SK-N-SH (cell line): ENCODE results near the gene PXYLP1. TPM values are rescaled to one million over a fixed set of nuclear protein-coding genes. Genes with fewer than 3 reads are reported as not detected.

Experiments used
- CTCF ChIA-PET: fragments of 300-600, 350-600 bp; formaldehyde crosslinking; extraction: SDS; loops from one replicate; lab custom pipeline; 2021; lab: Yijun Ruan, JAX
- POLR2A ChIA-PET: fragments of 350-600 bp; sonication (Branson Sonifier 250); formaldehyde crosslinking; extraction: SDS; loops from one replicate; lab custom pipeline; 2020; ENCODE audit warnings: antibody characterized with exemption, inconsistent platforms; lab: Yijun Ruan, JAX
- DNase-seq: peaks from one replicate; pipeline ENCODE4 v3.0.0; 2012
- H2AFZ ChIP-seq: fragments of 200-600 bp; sonication (generic); 2 replicates; pipeline ENCODE4 v1.8.1; 2016; ENCODE audit warnings: antibody characterized with exemption, mild to moderate bottlenecking, low read depth
- H3F3A ChIP-seq: fragments of 200-600 bp; sonication (generic); replicated peaks from 2 replicates; pipeline ENCODE3; 2016; ENCODE audit warnings: antibody characterized with exemption, mild to moderate bottlenecking; ENCODE audit not compliant: insufficient read depth
- H3K27ac ChIP-seq, 2 experiments: fragments of 200-500 bp in 1 of 2; fragments of 200-600 bp in 1 of 2; sonication (Bioruptor generic) in 1 of 2; sonication (generic), shearing (Covaris generic) in 1 of 2; 2 replicates each; pipeline versions ENCODE4 v1.5.1 to v1.6.1; 2014 to 2016; ENCODE audit warnings: low read depth in 2 of 2, inconsistent platforms in 1 of 2, low read length in 1 of 2, mild to moderate bottlenecking in 1 of 2, mixed read lengths in 1 of 2
- H3K27me3 ChIP-seq: fragments of 200-600 bp; sonication (generic), shearing (Covaris generic); 2 replicates; pipeline ENCODE4 v1.6.1; 2016; ENCODE audit warnings: mixed run types; ENCODE audit not compliant: insufficient read depth
- H3K36me3 ChIP-seq, 2 experiments: fragments of 200-500 bp in 1 of 2; fragments of 200-600 bp in 1 of 2; sonication (Bioruptor generic) in 1 of 2; sonication (generic) in 1 of 2; replicated peaks in 1 of 2; 2 replicates each; pipeline versions ENCODE3 to v1.5.1; 2014 to 2016; ENCODE audit warnings: low read length in 1 of 2, mild to moderate bottlenecking in 1 of 2; ENCODE audit not compliant: insufficient read depth in 2 of 2, control insufficient read depth in 1 of 2
- H3K4me1 ChIP-seq, 2 experiments: fragments of 200-500 bp in 1 of 2; fragments of 200-600 bp in 1 of 2; sonication (Bioruptor generic) in 1 of 2; sonication (generic), shearing (Covaris generic) in 1 of 2; 2 replicates each; pipeline versions ENCODE4 v1.5.1 to v1.6.1; 2014 to 2016; ENCODE audit warnings: low read depth in 1 of 2, low read length in 1 of 2, mixed run types in 1 of 2; ENCODE audit not compliant: insufficient read depth in 2 of 2, control insufficient read depth in 1 of 2
- H3K4me2 ChIP-seq: fragments of 200-600 bp; sonication (generic), shearing (Covaris generic); 2 replicates; pipeline ENCODE4 v1.6.1; 2017; ENCODE audit warnings: mixed run types
- H3K4me3 ChIP-seq, 2 experiments: fragments of 200-500 bp in 1 of 2; fragments of 200-600 bp in 1 of 2; sonication (Bioruptor generic) in 1 of 2; sonication (generic), shearing (Covaris generic) in 1 of 2; 2 replicates each; pipeline versions ENCODE4 v1.5.1 to v1.8.1; 2014 to 2016; ENCODE audit warnings: low read depth in 2 of 2, inconsistent platforms in 1 of 2, low read length in 1 of 2, mild to moderate bottlenecking in 1 of 2, mixed read lengths in 1 of 2, moderate library complexity in 1 of 2
- H3K79me2 ChIP-seq: fragments of 200-600 bp; sonication (generic); 2 replicates; pipeline ENCODE4 v1.8.1; 2017; ENCODE audit warnings: mild to moderate bottlenecking; ENCODE audit not compliant: insufficient read depth
- H3K9ac ChIP-seq: fragments of 200-600 bp; sonication (generic); 2 replicates; pipeline ENCODE4 v1.6.1; 2017; ENCODE audit warnings: mixed run types
- H3K9me2 ChIP-seq: fragments of 200-600 bp; sonication (generic); 2 replicates; pipeline ENCODE4 v1.6.1; 2017; ENCODE audit warnings: mixed run types
- H3K9me3 ChIP-seq: fragments of 200-600 bp; sonication (generic); 2 replicates; pipeline ENCODE4 v1.6.1; 2017; ENCODE audit warnings: mixed run types, mild to moderate bottlenecking, moderate library complexity
- H4K20me1 ChIP-seq: fragments of 200-600 bp; sonication (generic); 2 replicates; pipeline ENCODE4 v1.6.1; 2017; ENCODE audit warnings: mild to moderate bottlenecking, mixed run types; ENCODE audit not compliant: insufficient read depth
- CTCF ChIP-seq: fragments of 200-600 bp; sonication (generic); IDR thresholded peaks from 2 replicates; pipeline ENCODE4 v1.6.1; 2017; ENCODE audit warnings: antibody characterized with exemption, mild to moderate bottlenecking, moderate library complexity
- FOSL2 ChIP-seq: IDR thresholded peaks from 2 replicates; pipeline ENCODE4 v1.4.0; 2012; ENCODE audit warnings: low read depth, mild to moderate bottlenecking, moderate library complexity, borderline replicate concordance
- GABPA ChIP-seq: IDR thresholded peaks from 2 replicates; pipeline ENCODE4 v1.4.0; 2012; ENCODE audit warnings: low read depth, mild to moderate bottlenecking
- GATA2 ChIP-seq: sonication (generic); formaldehyde crosslinking; IDR thresholded peaks from 2 replicates; pipeline ENCODE4 v1.5.0; 2020; ENCODE audit warnings: mild to moderate bottlenecking, missing genetic modification reagents
- PBX3 ChIP-seq: IDR thresholded peaks from 2 replicates; pipeline ENCODE4; 2012
- REST ChIP-seq: IDR thresholded peaks from 2 replicates; pipeline ENCODE4 v1.6.1; 2012; ENCODE audit warnings: mild to moderate bottlenecking, low read depth, low read length, moderate library complexity
- TEAD4 ChIP-seq: IDR thresholded peaks from 2 replicates; pipeline ENCODE4 v1.4.0; 2012; ENCODE audit warnings: mild to moderate bottlenecking, borderline replicate concordance; ENCODE audit not compliant: insufficient read depth
- USF2 ChIP-seq: fragments of 150-350 bp; IDR thresholded peaks from 2 replicates; pipeline ENCODE4 v1.6.1; 2017; ENCODE audit warnings: antibody characterized with exemption, low read length, low read depth, borderline replicate concordance
- WGBS: methylation state at CpG from one replicate; pipeline ENCODE4 v1.1.6; 2017; ENCODE audit warnings: low lambda C conversion rate; 5-methylcytosine and 5-hydroxymethylcytosine counted together
- polyA plus RNA-seq, 3 experiments: library from polyadenylated mRNA; depleted of rRNA; stranded (reverse); fragments of >200 nt; gene quantifications; 2 replicates each; pipeline ENCODE4 v1.2.3, GENCODE V29; 2012

Gene PXYLP1
- polyA plus RNA-seq, 1 of the 3 experiments (the other 2 are of a cell fraction), result 8.6 TPM

GRCh38 chr3:141234283-141234682 lies 2.7 kb downstream of the PXYLP1 start:
- no peaks in the 10 kb centered on the region for H3K9me3 ChIP-seq
- no peak overlapping the region for H3K9ac ChIP-seq
- ChIA-PET CTCF (interaction anchor here (0.8 to 4.2 kb wide), 5 partner anchors 39 to 234 kb away, joined by 3 to 59 read pairs (median 4); no protein-coding TSS in a partner anchor), POLR2A (no interaction called here)
- no peaks in the 10 kb centered on the region for H4K20me1 ChIP-seq
- no peak overlapping the region for H3K4me2 ChIP-seq
- no peak overlapping the region for H2AFZ ChIP-seq
- no peak overlapping the region for H3K27ac ChIP-seq
- no peaks in the 10 kb centered on the region for H3K79me2 ChIP-seq
- no peaks in the 10 kb centered on the region for H3K9me2 ChIP-seq
- H3K27me3 ChIP-seq, result no peaks in the 10 kb centered on the region
- H3K4me1 ChIP-seq, result peaks cover 6 to 47% of the 10 kb centered on the region in 2 experiments; a peak in 3 of 4 replicates
- no peak overlapping the region for H3K4me3 ChIP-seq
- no peaks in the 10 kb centered on the region for H3F3A ChIP-seq
- DNase-seq, result no peak
- whole genome bisulfite sequencing, result 91% methylated on average over 3 of the region's 3 CpGs
- peaks cover 0 to 6% of the 10 kb centered on the region in 2 experiments for H3K36me3 ChIP-seq
- TF ChIP-seq GATA2 (CRISPR knock-in tag) (no peak), TEAD4 (no peak), REST (no peak), CTCF (no peak), PBX3 (no peak), GABPA (no peak), USF2 (no peak)

DNA sequence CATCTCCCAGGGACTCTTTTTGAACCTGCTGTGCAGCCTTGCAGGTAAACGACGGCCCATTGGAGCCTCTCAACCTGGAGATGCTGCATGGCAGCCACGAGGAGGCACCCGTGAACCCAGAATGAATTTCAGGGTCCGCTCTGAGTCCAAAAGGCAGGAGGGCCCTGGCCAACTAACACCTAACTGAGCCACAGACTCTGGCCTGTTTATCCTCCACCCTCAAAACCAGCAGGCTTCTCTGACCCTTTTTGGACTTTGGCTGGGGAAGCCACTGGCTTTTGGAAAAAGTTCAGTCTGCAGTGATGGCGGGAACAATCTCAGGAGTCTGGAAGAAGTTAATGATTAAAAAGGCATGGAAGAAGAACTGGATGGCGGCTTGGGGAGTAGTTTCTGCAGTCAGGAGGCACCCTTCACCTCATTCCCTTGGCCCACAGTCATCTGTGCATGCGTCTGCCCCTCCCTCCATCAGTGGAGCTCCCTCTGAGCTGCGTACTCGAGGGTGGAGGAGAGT lies 4.1 kb downstream of the PXYLP1 start:
- Histone ChIP-seq H3K9me3 (no peaks in the 10 kb centered on the region), H3K4me3 (no peak overlapping the region), H3K4me1 (peaks cover 21 to 44% of the 10 kb centered on the region in 2 experiments), H3K27ac (no peak overlapping the region), H4K20me1 (no peaks in the 10 kb centered on the region), H3K4me2 (no peak overlapping the region), H3K36me3 (peaks cover 0 to 6% of the 10 kb centered on the region in 2 experiments), H3K27me3 (no peaks in the 10 kb centered on the region), H3K9me2 (no peaks in the 10 kb centered on the region), H3F3A (peaks cover 2% of the 10 kb centered on the region), H3K9ac (no peak overlapping the region), H2AFZ (no peak overlapping the region), H3K79me2 (no peaks in the 10 kb centered on the region)
- WGBS, result 92% methylated on average over 8 of the region's 10 CpGs
- DNase-seq, result no peak
- CTCF ChIA-PET, result interaction anchor here (0.9 to 2.2 kb wide), 5 partner anchors 10 to 236 kb away, joined by 3 to 7 read pairs (median 4); no protein-coding TSS in a partner anchor
- TF ChIP-seq FOSL2, result no peak
- no peak for TF ChIP-seq USF2
- POLR2A ChIA-PET, result no interaction called here
